Upper lobe of right lung (tissue), 1 donor: Measurements from ENCODE around the gene IQCH. TPM values are rescaled to one million over a fixed set of nuclear protein-coding genes. Genes with fewer than 3 reads are reported as not detected.
A peak's percentile ranks its signal among the peaks of the same experiment; 100 is the strongest.

ENCODE experiments used
- ATAC-seq: fragments of 200-7000 bp; cut with Tn5 transposase; one replicate; pipeline ENCODE4 v1.9.1; 2020; ENCODE audit warnings: mild to moderate bottlenecking, moderate library complexity
- DNase-seq: peaks from one replicate; pipeline ENCODE4 v3.0.0-alpha.2; 2020
- H3K27ac ChIP-seq: fragments of 200-600 bp; one replicate; pipeline ENCODE4 v1.8.0; 2022
- H3K27me3 ChIP-seq: fragments of 200-600 bp; one replicate; pipeline ENCODE4 v1.8.0; 2022; ENCODE audit warnings: mild to moderate bottlenecking
- H3K36me3 ChIP-seq: fragments of 200-600 bp; one replicate; pipeline ENCODE4 v1.8.0; 2022
- H3K4me1 ChIP-seq: fragments of 200-600 bp; one replicate; pipeline ENCODE4 v1.8.0; 2022
- H3K4me3 ChIP-seq: fragments of 200-600 bp; one replicate; pipeline ENCODE4 v1.8.0; 2022; ENCODE audit warnings: mild to moderate bottlenecking
- H3K9me3 ChIP-seq: fragments of 200-600 bp; one replicate; pipeline ENCODE4 v1.8.0; 2022
- CTCF ChIP-seq: fragments of 200-600 bp; IDR thresholded peaks from one replicate; pipeline ENCODE4 v1.8.0; 2022; ENCODE audit warnings: antibody characterized with exemption
- intact Hi-C: fragments of 100-400 bp; cut with DNase I; formaldehyde crosslinking; loops from one replicate; pipeline ENCODE4 v1.11.0; 2022
- total RNA-seq: library from RNA; stranded (reverse); fragmentation: NEBNext Ultra II Directional; extraction: Animal tissue kit (Norgen Biotek cat#: 25700); gene quantifications from one replicate; pipeline ENCODE4 v1.2.1, GENCODE V29; 2021
- donor health status: DM: no; HTN: yes; CAD: no; lungs with severe emphysema.

Gene IQCH
- total RNA-seq, 1 donor from 2014 or later, result 0.93 TPM

- no peak overlapping the region for H3K4me3 ChIP-seq
- H3K36me3 ChIP-seq, result no peaks in the 10 kb centered on the region
- no peak overlapping the region for H3K27ac ChIP-seq
- ATAC-seq (peak; percentile 97), DNase-seq (peak; percentile 90)
- H3K9me3 ChIP-seq, result no peaks in the 10 kb centered on the region
- H3K27me3 ChIP-seq, result no peaks in the 10 kb centered on the region
- TF ChIP-seq CTCF, result peak; percentile 93
- H3K4me1 ChIP-seq, result no peaks in the 10 kb centered on the region
- intact Hi-C loops, result loop anchor here (5.0 kb wide), 1 partner anchor 375 kb away; no protein-coding TSS in a partner anchor
These were observed 202.3 kb downstream of the IQCH start for GRCh38 chr15:67456677-67457529.

- TF ChIP-seq CTCF, result no peak
- Histone ChIP-seq H3K27me3 (no peaks in the 10 kb centered on the region), H3K4me1 (no peaks in the 10 kb centered on the region), H3K36me3 (no peaks in the 10 kb centered on the region), H3K9me3 (no peaks in the 10 kb centered on the region), H3K4me3 (no peak overlapping the region), H3K27ac (no peak overlapping the region)
- intact Hi-C loops, result loop anchor here (5.0 kb wide), 1 partner anchor 374 kb away; no protein-coding TSS in a partner anchor
- DNase-seq, result no peak
- no peak for ATAC-seq
These were observed 203.9 kb downstream of the IQCH start for GRCh38 chr15:67458331-67459029.

- intact Hi-C loops, result no loop called here
- TF ChIP-seq CTCF, result no peak
- H3K27ac ChIP-seq, result no peak overlapping the region
- DNase-seq (no peak), ATAC-seq (no peak)
- H3K27me3 ChIP-seq, result no peaks in the 10 kb centered on the region
- H3K36me3 ChIP-seq, result no peaks in the 10 kb centered on the region
- no peaks in the 10 kb centered on the region for H3K4me1 ChIP-seq
- no peak overlapping the region for H3K4me3 ChIP-seq
- H3K9me3 ChIP-seq, result no peaks in the 10 kb centered on the region
These were observed 205.9 kb downstream of the IQCH start for GRCh38 chr15:67460521-67460920.

GRCh38 chr15:67461735-67462134, 207.1 kb downstream of the IQCH start:
- Histone ChIP-seq H3K36me3 (no peaks in the 10 kb centered on the region), H3K4me1 (no peaks in the 10 kb centered on the region), H3K9me3 (no peaks in the 10 kb centered on the region), H3K27ac (no peak overlapping the region), H3K27me3 (no peaks in the 10 kb centered on the region), H3K4me3 (no peak overlapping the region)
- TF ChIP-seq CTCF, result no peak
- intact Hi-C loops, result no loop called here
- ATAC-seq, result no peak
- no peak for DNase-seq

GRCh38 chr15:67462875-67463274, 208.3 kb downstream of the IQCH start:
- no peak for ATAC-seq
- no peaks in the 10 kb centered on the region for H3K36me3 ChIP-seq
- H3K27me3 ChIP-seq, result no peaks in the 10 kb centered on the region
- DNase-seq, result no peak
- H3K4me1 ChIP-seq, result no peaks in the 10 kb centered on the region
- no peak overlapping the region for H3K27ac ChIP-seq
- no peak overlapping the region for H3K4me3 ChIP-seq
- intact Hi-C loops, result no loop called here
- no peaks in the 10 kb centered on the region for H3K9me3 ChIP-seq
- no peak for TF ChIP-seq CTCF
